HG03066 (cell line): Measurements from ENCODE around the gene PCSK2.

ENCODE experiments used
- ATAC-seq: cut with Tn5 transposase; IDR thresholded peaks from one replicate; pipeline ENCODE4 v1.9.1; 2021; ENCODE audit warnings: low read depth; ENCODE audit not compliant: unreplicated experiment

The PCSK2 gene

GRCh38 chr20:17469246-17470030, 242.6 kb downstream of the PCSK2 start:
- no peak for ATAC-seq

- ATAC-seq: no peak
These were observed 243.7 kb downstream of the PCSK2 start for GRCh38 chr20:17470521-17470920.

GRCh38 chr20:17470973-17471372, 244.1 kb downstream of the PCSK2 start:
- no peak for ATAC-seq

GRCh38 chr20:17471606-17472187, 244.9 kb downstream of the PCSK2 start:
- no peak for ATAC-seq

- no peak for ATAC-seq
These were observed 246.8 kb downstream of the PCSK2 start for GRCh38 chr20:17473659-17474058.

GRCh38 chr20:17479063-17479657, 252.3 kb downstream of the PCSK2 start:
- no peak for ATAC-seq

GRCh38 chr20:17480696-17481095, 253.9 kb downstream of the PCSK2 start:
- ATAC-seq: no peak

- ATAC-seq: no peak
These were observed 254.8 kb downstream of the PCSK2 start for GRCh38 chr20:17481661-17482060.

- no peak for ATAC-seq
These were observed 255.7 kb downstream of the PCSK2 start for GRCh38 chr20:17482536-17482935.

GRCh38 chr20:17485017-17485416, 258.2 kb downstream of the PCSK2 start:
- ATAC-seq: no peak

GRCh38 chr20:17488916-17489600, 262.2 kb downstream of the PCSK2 start:
- ATAC-seq: no peak

GRCh38 chr20:17490501-17490900, 263.7 kb downstream of the PCSK2 start:
- no peak for ATAC-seq

GRCh38 chr20:17491041-17491440, 264.2 kb downstream of the PCSK2 start:
- ATAC-seq: no peak

- ATAC-seq: no peak
These were observed 264.6 kb downstream of the PCSK2 start for GRCh38 chr20:17491488-17491887.

- no peak for ATAC-seq
These were observed 266.3 kb downstream of the PCSK2 start for GRCh38 chr20:17493173-17493572.

- no peak for ATAC-seq
These were observed 267.4 kb downstream of the PCSK2 start for GRCh38 chr20:17494201-17494600.

- ATAC-seq: no peak
These were observed 269.0 kb downstream of the PCSK2 start for GRCh38 chr20:17495826-17496225.

GRCh38 chr20:17497821-17498580, 271.2 kb downstream of the PCSK2 start:
- no peak for ATAC-seq

GRCh38 chr20:17498641-17499040, 271.8 kb downstream of the PCSK2 start:
- no peak for ATAC-seq

- no peak for ATAC-seq
These were observed 272.2 kb downstream of the PCSK2 start for GRCh38 chr20:17499041-17499440.

GRCh38 chr20:17500271-17500670, 273.4 kb downstream of the PCSK2 start:
- no peak for ATAC-seq
